Measurements from ENCODE around the gene CABP4.

Gene CABP4

GRCh38 chr11:67455054-67455453, at the start of gene CABP4:
TSS of gene CABP4 (plus strand) at chr11:67455354. CDS start at chr11:67455424, 70 bp downstream.
- DNase-seq (ENCODE audit: low read depth) = no peak

GRCh38 chr11:67405688-67406339, 49.3 kb upstream of the CABP4 start:
- DNase-seq (ENCODE audit: low read depth) = no peak

- no peak for DNase-seq (ENCODE audit: low read depth)
Observed at GRCh38 chr11:67406420-67406968, 48.7 kb upstream of the CABP4 start.

- no peak for DNase-seq (ENCODE audit: low read depth)
Observed at GRCh38 chr11:67406969-67407687, 48.0 kb upstream of the CABP4 start.

- no peak for DNase-seq (ENCODE audit: low read depth)
Observed at GRCh38 chr11:67407688-67408163, 47.4 kb upstream of the CABP4 start.

- DNase-seq (ENCODE audit: low read depth) = no peak
Observed at GRCh38 chr11:67408437-67409200, 46.5 kb upstream of the CABP4 start.

- DNase-seq (ENCODE audit: low read depth) = peak; percentile 57
Observed at GRCh38 chr11:67409261-67409666, 45.9 kb upstream of the CABP4 start.

- DNase-seq (ENCODE audit: low read depth) = no peak
Observed at GRCh38 chr11:67409781-67410368, 45.3 kb upstream of the CABP4 start.

GRCh38 chr11:67410369-67410831, 44.8 kb upstream of the CABP4 start:
- DNase-seq (ENCODE audit: low read depth) = no peak

GRCh38 chr11:67410984-67411784, 44.0 kb upstream of the CABP4 start:
- DNase-seq (ENCODE audit: low read depth) = no peak

- DNase-seq (ENCODE audit: low read depth) = no peak
Observed at GRCh38 chr11:67411785-67412152, 43.4 kb upstream of the CABP4 start.

- DNase-seq (ENCODE audit: low read depth) = no peak
Observed at GRCh38 chr11:67412495-67413179, 42.5 kb upstream of the CABP4 start.

- DNase-seq (ENCODE audit: low read depth) = no peak
Observed at GRCh38 chr11:67413266-67413849, 41.8 kb upstream of the CABP4 start.

- DNase-seq (ENCODE audit: low read depth) = no peak
Observed at GRCh38 chr11:67415501-67416304, 39.5 kb upstream of the CABP4 start, which contains the start of gene CARNS1. TSS of gene CARNS1 (plus strand) at chr11:67415678. CDS start at chr11:67416200, 522 bp downstream.

- no peak for DNase-seq (ENCODE audit: low read depth)
Observed at GRCh38 chr11:67416416-67417335, 38.5 kb upstream of the CABP4 start.

GRCh38 chr11:67417425-67417824, 37.7 kb upstream of the CABP4 start:
- DNase-seq (ENCODE audit: low read depth) = no peak

GRCh38 chr11:67418476-67419281, 36.5 kb upstream of the CABP4 start:
- no peak for DNase-seq (ENCODE audit: low read depth)
